AG10803 (cell line): ENCODE results near the gene TRIB2.
A peak's percentile ranks its signal among the peaks of the same experiment; 100 is the strongest.

ENCODE experiments used
- DNase-seq: peaks from one replicate; pipeline ENCODE4 v3.0.0; 2010; ENCODE audit warnings: low read depth
- H3K4me3 ChIP-seq: 2 replicates; pipeline ENCODE4 v1.5.1; 2011; ENCODE audit warnings: mild to moderate bottlenecking, low read length, control low read depth
- CTCF ChIP-seq: conservative IDR thresholded peaks from 2 replicates; pipeline ENCODE4 v1.5.1; 2011; ENCODE audit warnings: mild to moderate bottlenecking, low read length, control low read depth, inconsistent platforms

The TRIB2 gene

GRCh38 chr2:12715258-12716031 lies 1.3 kb upstream of the TRIB2 start:
- H3K4me3 ChIP-seq, result peak overlapping the region; percentile 70; the same call in 1 of the 2 replicates
- DNase-seq, result no peak
- no peak for TF ChIP-seq CTCF

GRCh38 chr2:12716032-12716281 lies 779 bp upstream of the TRIB2 start:
- H3K4me3 ChIP-seq, result peak overlapping the region; percentile 70
- peak; percentile 69 for TF ChIP-seq CTCF

GRCh38 chr2:12717191-12718014 lies 667 bp downstream of the TRIB2 start:
- H3K4me3 ChIP-seq, result peak overlapping the region; percentile 91
- DNase-seq, result peak; percentile 71
- TF ChIP-seq CTCF, result peak; percentile 53

More at GRCh38 chr2:12716032-12716281, 779 bp upstream of the TRIB2 start:
- peak; percentile 65 for DNase-seq

- H3K4me3 ChIP-seq, result peak overlapping the region; percentile 91
- TF ChIP-seq CTCF, result no peak
- peak; percentile 24 for DNase-seq
These were observed 1.4 kb downstream of the TRIB2 start for GRCh38 chr2:12718015-12718671.

GRCh38 chr2:12718711-12719399 lies 2.1 kb downstream of the TRIB2 start:
- H3K4me3 ChIP-seq, result peak overlapping the region; percentile 91
- TF ChIP-seq CTCF, result peak; percentile 21
- DNase-seq, result peak; percentile 30

GRCh38 chr2:12719400-12720277 lies 2.9 kb downstream of the TRIB2 start:
- peak; percentile 44 for TF ChIP-seq CTCF
- DNase-seq, result peak; percentile 93
- H3K4me3 ChIP-seq, result peak overlapping the region; percentile 91
